B cell (primary cell): ENCODE data around the gene DNAI1. TPM values are rescaled to one million over a fixed set of nuclear protein-coding genes. Genes with fewer than 3 reads are reported as not detected.

Experiments
- ATAC-seq: fragments of 200-7000 bp; cut with Tn5 transposase; one replicate; pipeline ENCODE4 v1.10.0; 2021; ENCODE audit warnings: low read depth, mild to moderate bottlenecking, moderate number of reproducible peaks, moderate library complexity
- CTCF ChIA-PET: fragments of 350-600 bp; sonication (Branson Sonifier 250); formaldehyde crosslinking; loops from one replicate; lab custom pipeline; 2021; ENCODE audit warnings: antibody characterized with exemption, inconsistent platforms; lab: Charles Lee
- POLR2A ChIA-PET: fragments of 350-600 bp; sonication (Branson Sonifier 250); formaldehyde crosslinking; loops from one replicate; lab custom pipeline; 2021; ENCODE audit warnings: antibody characterized with exemption; lab: Charles Lee
- DNase-seq: peaks from one replicate; pipeline ENCODE4 v3.0.0; 2013
- H2AFZ ChIP-seq: 2 replicates; pipeline ENCODE4 v1.6.1; 2012; ENCODE audit warnings: mild to moderate bottlenecking, low read depth, low read length; ENCODE audit not compliant: insufficient read depth, poor library complexity, severe bottlenecking
- H3K27ac ChIP-seq, 2 donors: 1 replicate in 1 of 2; 2 replicates in 1 of 2; pipeline ENCODE4 v1.5.1; 2012 to 2013; ENCODE audit warnings: low read length in 2 of 2, mild to moderate bottlenecking in 2 of 2, moderate library complexity in 1 of 2
- H3K27me3 ChIP-seq, 4 experiments: fragments of 200-600 bp in 1 of 4; sonication (generic) in 1 of 4; replicated peaks in 1 of 4; 1 replicate in 2 of 4; 2 replicates in 2 of 4; pipeline versions ENCODE4 v1.6.1 to v1.7.0; 2013 to 2016; ENCODE audit warnings: low read length in 3 of 4, mild to moderate bottlenecking in 2 of 4, mixed read lengths in 1 of 4, moderate library complexity in 1 of 4; ENCODE audit not compliant: insufficient read depth in 4 of 4, control insufficient read depth in 3 of 4; ENCODE audit errors: control extremely low read depth in 1 of 4
- H3K36me3 ChIP-seq, 2 experiments: replicated peaks in 1 of 2; 1 replicate in 1 of 2; 2 replicates in 1 of 2; pipeline versions ENCODE4 v1.6.1 to v1.7.1; 2013; ENCODE audit warnings: low read length in 1 of 2; ENCODE audit not compliant: insufficient read depth in 2 of 2, control insufficient read depth in 1 of 2; ENCODE audit errors: control extremely low read depth in 1 of 2, extremely low read depth in 1 of 2
- H3K4me1 ChIP-seq, 2 donors: fragments of 200-600 bp in 1 of 2; sonication (generic) in 1 of 2; 1 replicate in 1 of 2; 2 replicates in 1 of 2; pipeline versions ENCODE4 v1.5.1 to v1.6.1; 2013 to 2017; ENCODE audit warnings: low read length in 2 of 2; ENCODE audit not compliant: control insufficient read depth in 2 of 2, insufficient read depth in 2 of 2
- H3K4me2 ChIP-seq: replicated peaks from 2 replicates; pipeline ENCODE3; 2012; ENCODE audit warnings: mild to moderate bottlenecking, low read depth, low read length; ENCODE audit not compliant: poor library complexity, severe bottlenecking
- H3K4me3 ChIP-seq, 5 experiments: fragments of 200-600 bp in 1 of 5; sonication (generic) in 1 of 5; 1 replicate in 3 of 5; 2 replicates in 2 of 5; pipeline versions ENCODE4 v1.5.1 to v1.7.0; 2011 to 2016; ENCODE audit warnings: low read length in 4 of 5, mild to moderate bottlenecking in 4 of 5, low read depth in 2 of 5, control low read depth in 1 of 5, moderate library complexity in 1 of 5; ENCODE audit not compliant: insufficient read depth in 1 of 5; ENCODE audit errors: control extremely low read depth in 1 of 5, extremely low read depth in 1 of 5
- H3K79me2 ChIP-seq: fragments of 200-600 bp; sonication (generic); one replicate; pipeline ENCODE4 v1.6.0; 2016; ENCODE audit warnings: low read length; ENCODE audit not compliant: control insufficient read depth, insufficient read depth
- H3K9ac ChIP-seq: fragments of 200-600 bp; sonication (generic); 2 replicates; pipeline ENCODE4 v1.6.1; 2017; ENCODE audit warnings: mild to moderate bottlenecking, low read length, moderate library complexity
- H3K9me3 ChIP-seq, 3 donors: one replicate each; pipeline versions ENCODE4 v1.6.1 to v1.7.1; 2013; ENCODE audit warnings: low read length in 2 of 3; ENCODE audit not compliant: control insufficient read depth in 2 of 3, insufficient read depth in 1 of 3; ENCODE audit errors: control extremely low read depth in 1 of 3
- H4K20me1 ChIP-seq: 2 replicates; pipeline ENCODE4 v1.6.0; 2012; ENCODE audit warnings: mild to moderate bottlenecking, low read length; ENCODE audit not compliant: insufficient read depth, control insufficient read depth, poor library complexity, severe bottlenecking
- H3K27ac Mint-ChIP-seq: one replicate; pipeline ENCODE4 v1.8.0; 2021; ENCODE audit warnings: mixed read lengths
- H3K27me3 Mint-ChIP-seq: one replicate; pipeline ENCODE4 v1.8.0; 2021; ENCODE audit warnings: mixed read lengths
- H3K4me1 Mint-ChIP-seq: one replicate; pipeline ENCODE4 v1.8.0; 2021; ENCODE audit warnings: mixed read lengths
- H3K4me3 Mint-ChIP-seq: one replicate; pipeline ENCODE4 v1.8.0; 2021; ENCODE audit warnings: mixed read lengths
- H3K9me3 Mint-ChIP-seq: one replicate; pipeline ENCODE4 v1.8.0; 2022; ENCODE audit warnings: mixed read lengths; ENCODE audit not compliant: insufficient read depth
- EZH2 ChIP-seq: IDR thresholded peaks from 2 replicates; pipeline ENCODE4 v1.6.1; 2012; ENCODE audit warnings: borderline replicate concordance, low read depth, mild to moderate bottlenecking, moderate library complexity, low read length; ENCODE audit not compliant: insufficient read depth, poor library complexity, severe bottlenecking
- WGBS: methylation state at CpG from one replicate; pipeline ENCODE4 v1.1.5; 2013; ENCODE audit warnings: missing lambda C conversion rate; ENCODE audit not compliant: insufficient coverage; 5-methylcytosine and 5-hydroxymethylcytosine counted together
- intact Hi-C: fragments of 100-400 bp; cut with micrococcal nuclease; formaldehyde crosslinking; loops from one replicate; pipeline ENCODE4 v1.10.0; 2022
- polyA plus RNA-seq: library from polyadenylated mRNA; depleted of rRNA; stranded (reverse); fragments of >200 nt; gene quantifications from 2 replicates; pipeline ENCODE4 v1.2.3, GENCODE V29; 2012
- total RNA-seq, 2 donors: library from RNA; stranded (reverse); fragments of 120-200 nt in 1 of 2; gene quantifications; 1 replicate in 1 of 2; 2 replicates in 1 of 2; pipeline versions ENCODE4 v1.2.3 to v1.2.4, GENCODE V29; 2013 to 2022
- TF ChIP-seq, protein P1 (sequence below): fragments of 200-600 bp; IDR thresholded peaks from one replicate; pipeline ENCODE4 v1.8.0; 2022; ENCODE audit warnings: antibody characterized with exemption, mild to moderate bottlenecking

DNAI1 gene
- total and polyA plus RNA-seq, 2 donors (not counting 1 experiment from before 2014, with no cell fraction given) = not detected

DNA sequence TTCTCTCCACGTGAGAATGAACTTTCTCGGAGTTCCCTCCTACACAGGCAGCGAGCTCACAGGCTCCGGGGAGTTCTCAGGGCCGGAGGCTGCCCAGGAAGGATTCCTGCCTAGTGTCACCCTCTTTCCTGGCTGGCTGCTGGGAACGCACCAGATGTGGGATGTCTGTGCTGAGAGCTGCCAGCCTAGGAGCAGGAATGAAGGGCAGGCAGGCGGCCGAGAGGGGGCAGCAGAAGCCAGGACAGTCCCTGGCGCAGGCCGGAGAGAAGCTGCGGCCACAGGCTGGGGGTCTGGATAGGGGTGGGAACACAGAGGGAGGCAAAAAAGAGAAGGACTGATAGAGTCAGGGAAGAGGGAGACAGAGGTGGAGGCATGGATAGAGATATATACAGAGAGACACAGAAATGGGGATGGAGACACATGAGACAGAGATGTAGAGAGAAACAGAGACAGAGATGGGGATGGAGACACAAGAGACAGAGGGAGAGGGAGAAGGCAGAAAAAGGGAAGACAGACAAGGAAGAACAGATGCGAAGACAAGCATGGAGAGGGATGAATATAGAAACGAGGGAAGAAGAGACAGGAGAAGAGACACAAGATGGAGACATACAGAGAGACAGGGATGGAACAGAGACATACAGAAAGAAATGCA lies 89.5 kb downstream of the DNAI1 start:
- peaks cover 0 to 3% (median 0%) of the 10 kb centered on the region in 3 donors for H3K9me3 ChIP-seq
- H3K4me3 Mint-ChIP-seq = no peak overlapping the region
- H3K9me3 Mint-ChIP-seq = no peaks in the 10 kb centered on the region
- no peaks in the 10 kb centered on the region for H3K4me1 Mint-ChIP-seq
- DNase-seq = peak; percentile 43
- ChIA-PET CTCF (interaction anchor here (0.9 to 1.7 kb wide), 10 partner anchors 23 to 98 kb away, joined by 3 to 9 read pairs (median 3); partner anchors contain the start of gene GALT), POLR2A (interaction anchor here (0.6 kb wide), 1 partner anchor 34 kb away, joined by 5 read pairs; no protein-coding TSS in a partner anchor)
- no peak overlapping the region for H3K4me3 ChIP-seq
- WGBS = 23% methylated on average over 13 of the region's 13 CpGs
- peaks cover 32% of the 10 kb centered on the region for H3K27me3 Mint-ChIP-seq
- H3K27ac ChIP-seq = no peak overlapping the region
- H4K20me1 ChIP-seq = no peaks in the 10 kb centered on the region
- no peak for TF ChIP-seq EZH2
- TF ChIP-seq, protein P1, sequence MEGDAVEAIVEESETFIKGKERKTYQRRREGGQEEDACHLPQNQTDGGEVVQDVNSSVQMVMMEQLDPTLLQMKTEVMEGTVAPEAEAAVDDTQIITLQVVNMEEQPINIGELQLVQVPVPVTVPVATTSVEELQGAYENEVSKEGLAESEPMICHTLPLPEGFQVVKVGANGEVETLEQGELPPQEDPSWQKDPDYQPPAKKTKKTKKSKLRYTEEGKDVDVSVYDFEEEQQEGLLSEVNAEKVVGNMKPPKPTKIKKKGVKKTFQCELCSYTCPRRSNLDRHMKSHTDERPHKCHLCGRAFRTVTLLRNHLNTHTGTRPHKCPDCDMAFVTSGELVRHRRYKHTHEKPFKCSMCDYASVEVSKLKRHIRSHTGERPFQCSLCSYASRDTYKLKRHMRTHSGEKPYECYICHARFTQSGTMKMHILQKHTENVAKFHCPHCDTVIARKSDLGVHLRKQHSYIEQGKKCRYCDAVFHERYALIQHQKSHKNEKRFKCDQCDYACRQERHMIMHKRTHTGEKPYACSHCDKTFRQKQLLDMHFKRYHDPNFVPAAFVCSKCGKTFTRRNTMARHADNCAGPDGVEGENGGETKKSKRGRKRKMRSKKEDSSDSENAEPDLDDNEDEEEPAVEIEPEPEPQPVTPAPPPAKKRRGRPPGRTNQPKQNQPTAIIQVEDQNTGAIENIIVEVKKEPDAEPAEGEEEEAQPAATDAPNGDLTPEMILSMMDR = peak; percentile 58
- ATAC-seq = peak; percentile 41
- H3K27me3 ChIP-seq = peaks cover 0 to 17% (median 5%) of the 10 kb centered on the region in 4 experiments
- no peak overlapping the region for H3K27ac Mint-ChIP-seq
- no peak overlapping the region for H3K4me2 ChIP-seq
- H2AFZ ChIP-seq = no peak overlapping the region
- H3K9ac ChIP-seq = no peak overlapping the region
- H3K36me3 ChIP-seq = no peaks in the 10 kb centered on the region
- H3K79me2 ChIP-seq = no peaks in the 10 kb centered on the region
- intact Hi-C loops = loop anchor here (1.0 to 2.0 kb wide), 2 partner anchors 43 to 85 kb away; no protein-coding TSS in a partner anchor
- no peaks in the 10 kb centered on the region for H3K4me1 ChIP-seq

DNA sequence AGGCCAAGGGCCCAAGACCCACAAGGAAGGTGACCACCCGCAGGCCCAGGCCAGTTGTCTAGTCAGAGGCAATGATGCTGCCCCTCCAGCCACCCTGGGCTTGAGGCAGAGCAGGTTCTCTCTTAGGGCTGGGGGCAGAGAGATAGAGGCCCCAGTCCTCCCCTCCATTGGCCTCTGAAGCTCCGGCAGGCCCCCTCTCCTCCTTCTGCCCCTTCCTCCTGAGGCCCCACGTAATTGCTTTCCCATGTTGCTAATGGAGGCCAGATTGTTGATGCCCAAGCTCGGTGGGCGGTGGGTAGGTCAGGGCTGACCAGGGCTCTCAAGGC lies 90.8 kb downstream of the DNAI1 start:
- no peak overlapping the region for H2AFZ ChIP-seq
- H3K27me3 ChIP-seq = peaks cover 0 to 17% (median 5%) of the 10 kb centered on the region in 4 experiments
- DNase-seq = no peak
- no peak overlapping the region for H3K4me3 Mint-ChIP-seq
- no peak overlapping the region for H3K4me2 ChIP-seq
- H3K36me3 ChIP-seq = no peaks in the 10 kb centered on the region
- peaks cover 0 to 3% (median 0%) of the 10 kb centered on the region in 3 donors for H3K9me3 ChIP-seq
- intact Hi-C loops = loop anchor here (2.0 kb wide), 1 partner anchor 83 kb away; no protein-coding TSS in a partner anchor
- H3K27ac Mint-ChIP-seq = no peak overlapping the region
- H4K20me1 ChIP-seq = no peaks in the 10 kb centered on the region
- H3K9ac ChIP-seq = no peak overlapping the region
- H3K27me3 Mint-ChIP-seq = peaks cover 28% of the 10 kb centered on the region
- no peak overlapping the region for H3K27ac ChIP-seq
- no peak for ATAC-seq
- no peaks in the 10 kb centered on the region for H3K4me1 Mint-ChIP-seq
- POLR2A ChIA-PET = no interaction called here
- TF ChIP-seq, protein P1 = no peak
- TF ChIP-seq EZH2 = no peak
- no peak overlapping the region for H3K4me3 ChIP-seq
- no peaks in the 10 kb centered on the region for H3K4me1 ChIP-seq
- H3K79me2 ChIP-seq = no peaks in the 10 kb centered on the region
- WGBS = 100% methylated on average over 1 of the region's 5 CpGs
- H3K9me3 Mint-ChIP-seq = no peaks in the 10 kb centered on the region
- CTCF ChIA-PET = interaction anchor here (1.2 kb wide), 1 partner anchor 85 kb away, joined by 3 read pairs; no protein-coding TSS in a partner anchor
